Peyer's patch (tissue), 4 donors: ENCODE data around the gene RANBP1.
"Not testable (repeated sequence)": the region's sequence is repeated elsewhere in the genome, so short reads cannot be mapped to it uniquely, and the experiment has no call there.

ENCODE experiments used
- POLR2A ChIP-seq, 2 donors: fragments of 450-650 bp; IDR thresholded peaks; one replicate each; pipeline ENCODE4 v1.5.1; 2017; ENCODE audit warnings: antibody characterized with exemption in 2 of 2, mild to moderate bottlenecking in 2 of 2, moderate library complexity in 2 of 2
- TF ChIP-seq, protein P1 (sequence below), 6 experiments: fragments of 450-650 bp in 4 of 6; fragments of 200-600 bp in 2 of 6; sonication (generic) in 1 of 6; IDR thresholded peaks; one replicate each; pipeline ENCODE4 v1.5.1; 2017 to 2019; ENCODE audit warnings: antibody characterized with exemption in 6 of 6, mild to moderate bottlenecking in 3 of 6, moderate library complexity in 1 of 6

GRCh38 chr22:20159531-20159930 is 43.6 kb downstream of the RANBP1 start:
- not testable (repeated sequence) for TF ChIP-seq POLR2A (IDR thresholded peaks at IDR 0.05)
- TF ChIP-seq, protein P1, sequence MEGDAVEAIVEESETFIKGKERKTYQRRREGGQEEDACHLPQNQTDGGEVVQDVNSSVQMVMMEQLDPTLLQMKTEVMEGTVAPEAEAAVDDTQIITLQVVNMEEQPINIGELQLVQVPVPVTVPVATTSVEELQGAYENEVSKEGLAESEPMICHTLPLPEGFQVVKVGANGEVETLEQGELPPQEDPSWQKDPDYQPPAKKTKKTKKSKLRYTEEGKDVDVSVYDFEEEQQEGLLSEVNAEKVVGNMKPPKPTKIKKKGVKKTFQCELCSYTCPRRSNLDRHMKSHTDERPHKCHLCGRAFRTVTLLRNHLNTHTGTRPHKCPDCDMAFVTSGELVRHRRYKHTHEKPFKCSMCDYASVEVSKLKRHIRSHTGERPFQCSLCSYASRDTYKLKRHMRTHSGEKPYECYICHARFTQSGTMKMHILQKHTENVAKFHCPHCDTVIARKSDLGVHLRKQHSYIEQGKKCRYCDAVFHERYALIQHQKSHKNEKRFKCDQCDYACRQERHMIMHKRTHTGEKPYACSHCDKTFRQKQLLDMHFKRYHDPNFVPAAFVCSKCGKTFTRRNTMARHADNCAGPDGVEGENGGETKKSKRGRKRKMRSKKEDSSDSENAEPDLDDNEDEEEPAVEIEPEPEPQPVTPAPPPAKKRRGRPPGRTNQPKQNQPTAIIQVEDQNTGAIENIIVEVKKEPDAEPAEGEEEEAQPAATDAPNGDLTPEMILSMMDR (IDR thresholded peaks at IDR 0.05), result not testable (repeated sequence)
